K562 (cell line): ENCODE results near the gene NGRN. TPM values are rescaled to one million over a fixed set of nuclear protein-coding genes. Genes with fewer than 3 reads are reported as not detected.

Experiments used
- IRF9 ChIP-seq: fragments of 450-650 bp; IDR thresholded peaks from 2 replicates; pipeline ENCODE4 v1.6.1; 2016; ENCODE audit warnings: missing biosample characterization, missing genetic modification characterization
- NFYB ChIP-seq: IDR thresholded peaks from 2 replicates; pipeline ENCODE4 v1.6.1; 2011; ENCODE audit warnings: mild to moderate bottlenecking, moderate library complexity; ENCODE audit not compliant: insufficient read length; ENCODE audit errors: extremely low read depth
- PATZ1 ChIP-seq: fragments of 250-450 bp; sonication (Bioruptor Pico); IDR thresholded peaks from 2 replicates; pipeline ENCODE4 v1.5.0; 2020; ENCODE audit warnings: mild to moderate bottlenecking, borderline replicate concordance
- RB1 ChIP-seq: fragments of 450-650 bp; IDR thresholded peaks from 2 replicates; pipeline ENCODE4 v1.6.1; 2017; ENCODE audit warnings: low read depth, mild to moderate bottlenecking
- SMAD2 ChIP-seq: fragments of 150-350 bp; IDR thresholded peaks from 2 replicates; pipeline ENCODE4 v1.6.1; 2014; ENCODE audit warnings: low read depth, mild to moderate bottlenecking, low read length
- ZNF318 ChIP-seq, 2 experiments: fragments of 450-650 bp; IDR thresholded peaks; 2 replicates each; pipeline ENCODE4 v1.6.1; 2016; ENCODE audit warnings: mild to moderate bottlenecking in 2 of 2, borderline replicate concordance in 1 of 2, low read depth in 1 of 2, moderate library complexity in 1 of 2
- polyA plus RNA-seq, 8 experiments: library from polyadenylated mRNA; depleted of rRNA in 4 of 8; stranded (reverse) in 5 of 8; unstranded in 3 of 8; fragments of >200 nt; fragmentation: Nextera tagmentation in 2 of 8; fragmentation: Illumina TruSeq in 1 of 8; extraction: Ambion mirVana in 2 of 8; extraction: Trizol in 1 of 8; gene quantifications; 2 replicates each; pipeline versions ENCODE4 v1.2.1 to v1.2.3, GENCODE V29; 2011 to 2014; ENCODE audit warnings: inconsistent platforms in 1 of 8, missing spikeins in 1 of 8
- total RNA-seq, 7 experiments: library from RNA; depleted of rRNA in 6 of 7; stranded (reverse); fragments of >200 nt in 6 of 7; fragmentation: Illumina TruSeq in 2 of 7; extraction: Trizol in 2 of 7; gene quantifications; 2 replicates each; pipeline versions ENCODE4 v1.2.1 to v1.2.3, GENCODE V29; 2011 to 2021; ENCODE audit warnings: low replicate concordance in 1 of 7
- TF ChIP-seq, protein P1 (sequence below): fragments of 250-450 bp; sonication (Bioruptor Pico); IDR thresholded peaks from 2 replicates; pipeline ENCODE4 v1.4.0; 2020; ENCODE audit warnings: mild to moderate bottlenecking, moderate library complexity

NGRN gene
- total and polyA plus RNA-seq, 9 of the 15 experiments (the other 6 are each of a cell fraction or from before 2014, with no cell fraction given): 14.0 to 73.4 (median 60.0) TPM

DNA sequence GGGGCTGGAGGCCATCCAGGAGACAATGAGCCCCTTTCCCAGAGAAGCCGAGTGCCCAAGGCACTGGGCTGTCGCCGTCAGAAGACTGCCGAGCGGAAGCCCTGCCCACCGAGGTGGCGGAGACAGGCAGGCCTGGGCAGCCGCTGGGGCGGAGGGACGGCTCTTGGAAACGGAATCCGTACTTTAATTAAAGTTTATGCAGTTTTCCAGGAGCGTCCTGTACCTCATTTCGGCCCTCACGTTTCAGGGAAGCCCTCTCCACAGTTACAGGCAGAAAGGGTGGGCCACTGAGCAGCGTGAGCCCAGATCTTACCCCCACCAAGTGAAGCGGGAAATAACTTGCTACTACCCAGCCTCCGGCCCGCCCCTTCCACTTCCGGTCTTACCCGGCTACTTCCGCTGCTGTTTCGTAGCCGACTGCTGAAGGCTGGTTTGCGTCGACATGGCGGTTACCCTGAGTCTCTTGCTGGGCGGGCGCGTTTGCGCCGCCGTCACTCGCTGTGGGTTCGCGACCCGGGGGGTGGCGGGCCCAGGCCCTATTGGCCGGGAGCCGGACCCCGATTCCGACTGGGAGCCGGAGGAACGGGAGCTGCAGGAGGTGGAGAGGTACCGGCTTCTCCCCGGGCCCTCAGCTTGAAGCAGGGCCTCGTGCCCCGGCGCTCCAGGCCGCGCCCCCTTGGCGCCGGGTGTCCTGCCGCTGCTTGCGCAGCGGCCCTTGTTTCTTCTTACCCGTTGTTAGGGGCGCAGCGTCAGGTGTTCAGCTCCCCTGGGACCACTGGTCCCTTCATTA lies at the start of gene NGRN (continued):
- TF ChIP-seq IRF9 (no peak), SMAD2 (no peak), ZNF318 (IDR thresholded peaks at IDR 0.05; ENCODE audit: borderline replicate concordance in 1 of 2, low read depth in 1 of 2) (no peak), PATZ1 (CRISPR knock-in tag) (no peak), NFYB (no peak), RB1 (peak; percentile 73)
- TF ChIP-seq, protein P1, sequence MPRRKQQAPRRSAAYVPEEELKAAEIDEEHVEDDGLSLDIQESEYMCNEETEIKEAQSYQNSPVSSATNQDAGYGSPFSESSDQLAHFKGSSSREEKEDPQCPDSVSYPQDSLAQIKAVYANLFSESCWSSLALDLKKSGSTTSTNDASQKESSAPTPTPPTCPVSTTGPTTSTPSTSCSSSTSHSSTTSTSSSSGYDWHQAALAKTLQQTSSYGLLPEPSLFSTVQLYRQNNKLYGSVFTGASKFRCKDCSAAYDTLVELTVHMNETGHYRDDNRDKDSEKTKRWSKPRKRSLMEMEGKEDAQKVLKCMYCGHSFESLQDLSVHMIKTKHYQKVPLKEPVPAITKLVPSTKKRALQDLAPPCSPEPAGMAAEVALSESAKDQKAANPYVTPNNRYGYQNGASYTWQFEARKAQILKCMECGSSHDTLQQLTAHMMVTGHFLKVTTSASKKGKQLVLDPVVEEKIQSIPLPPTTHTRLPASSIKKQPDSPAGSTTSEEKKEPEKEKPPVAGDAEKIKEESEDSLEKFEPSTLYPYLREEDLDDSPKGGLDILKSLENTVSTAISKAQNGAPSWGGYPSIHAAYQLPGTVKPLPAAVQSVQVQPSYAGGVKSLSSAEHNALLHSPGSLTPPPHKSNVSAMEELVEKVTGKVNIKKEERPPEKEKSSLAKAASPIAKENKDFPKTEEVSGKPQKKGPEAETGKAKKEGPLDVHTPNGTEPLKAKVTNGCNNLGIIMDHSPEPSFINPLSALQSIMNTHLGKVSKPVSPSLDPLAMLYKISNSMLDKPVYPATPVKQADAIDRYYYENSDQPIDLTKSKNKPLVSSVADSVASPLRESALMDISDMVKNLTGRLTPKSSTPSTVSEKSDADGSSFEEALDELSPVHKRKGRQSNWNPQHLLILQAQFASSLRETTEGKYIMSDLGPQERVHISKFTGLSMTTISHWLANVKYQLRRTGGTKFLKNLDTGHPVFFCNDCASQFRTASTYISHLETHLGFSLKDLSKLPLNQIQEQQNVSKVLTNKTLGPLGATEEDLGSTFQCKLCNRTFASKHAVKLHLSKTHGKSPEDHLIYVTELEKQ (CRISPR knock-in tag): no peak
